ENCODE measurements around the gene TICAM2. TPM values are rescaled to one million over a fixed set of nuclear protein-coding genes. Genes with fewer than 3 reads are reported as not detected.
A peak's percentile ranks its signal among the peaks of the same experiment; 100 is the strongest.

The TICAM2 gene
- total RNA-seq, 1 donor from 2014 or later = 0.98 TPM

GRCh38 chr5:115558388-115558956 is 43.8 kb downstream of the TICAM2 start:
- Histone ChIP-seq H3K4me1 (no peaks in the 10 kb centered on the region), H3K4me3 (no peak overlapping the region), H3K27me3 (no peaks in the 10 kb centered on the region), H3K9me3 (no peaks in the 10 kb centered on the region), H3K36me3 (no peaks in the 10 kb centered on the region), H3K27ac (no peak overlapping the region)
- no peak for DNase-seq (ENCODE audit: extremely low spot score in 2 of 2)
- intact Hi-C loops (cut with DNase I) = no loop called here
- TF ChIP-seq POLR2AphosphoS5 (IDR thresholded peaks at IDR 0.05; ENCODE audit: insufficient read depth in 1 of 2, low read depth in 1 of 2) = peak in 1 of 2 donors; percentile 41
- no peak for TF ChIP-seq CTCF (IDR thresholded peaks at IDR 0.05)
- no peak for TF ChIP-seq POLR2A (IDR thresholded peaks at IDR 0.05)

GRCh38 chr5:115557667-115558387 is 44.5 kb downstream of the TICAM2 start:
- no peak for TF ChIP-seq CTCF (IDR thresholded peaks at IDR 0.05)
- no peak for TF ChIP-seq POLR2AphosphoS5 (IDR thresholded peaks at IDR 0.05; ENCODE audit: insufficient read depth in 1 of 2, low read depth in 1 of 2)
- TF ChIP-seq POLR2A (IDR thresholded peaks at IDR 0.05) = no peak
- Histone ChIP-seq H3K4me1 (no peaks in the 10 kb centered on the region), H3K27me3 (no peaks in the 10 kb centered on the region), H3K9me3 (no peaks in the 10 kb centered on the region), H3K36me3 (no peaks in the 10 kb centered on the region), H3K27ac (no peak overlapping the region), H3K4me3 (no peak overlapping the region)
- no peak for DNase-seq (ENCODE audit: extremely low spot score in 2 of 2)
- intact Hi-C loops (cut with DNase I) = no loop called here

GRCh38 chr5:115556276-115556675 is 46.0 kb downstream of the TICAM2 start:
- intact Hi-C loops (cut with DNase I) = no loop called here

GRCh38 chr5:115555084-115555633 is 47.1 kb downstream of the TICAM2 start:
- Histone ChIP-seq H3K4me3 (no peak overlapping the region), H3K9me3 (no peaks in the 10 kb centered on the region), H3K4me1 (no peaks in the 10 kb centered on the region), H3K27me3 (no peaks in the 10 kb centered on the region), H3K27ac (no peak overlapping the region), H3K36me3 (no peaks in the 10 kb centered on the region)
- TF ChIP-seq POLR2A (IDR thresholded peaks at IDR 0.05) = no peak
- no peak for TF ChIP-seq CTCF (IDR thresholded peaks at IDR 0.05)
- no peak for TF ChIP-seq POLR2AphosphoS5 (IDR thresholded peaks at IDR 0.05; ENCODE audit: insufficient read depth in 1 of 2, low read depth in 1 of 2)
- DNase-seq (ENCODE audit: extremely low spot score in 2 of 2) = no peak
- intact Hi-C loops (cut with DNase I) = no loop called here

More at GRCh38 chr5:115556276-115556675, 46.0 kb downstream of the TICAM2 start:
- no peak for DNase-seq (ENCODE audit: extremely low spot score in 2 of 2)
- H3K9me3 ChIP-seq = no peaks in the 10 kb centered on the region
- H3K4me3 ChIP-seq = no peak overlapping the region
- no peaks in the 10 kb centered on the region for H3K36me3 ChIP-seq
- TF ChIP-seq POLR2AphosphoS5 (IDR thresholded peaks at IDR 0.05; ENCODE audit: insufficient read depth in 1 of 2, low read depth in 1 of 2) (no peak), POLR2A (IDR thresholded peaks at IDR 0.05) (no peak), CTCF (IDR thresholded peaks at IDR 0.05) (no peak)
- no peaks in the 10 kb centered on the region for H3K4me1 ChIP-seq
- no peak overlapping the region for H3K27ac ChIP-seq
- no peaks in the 10 kb centered on the region for H3K27me3 ChIP-seq

GRCh38 chr5:115553082-115553481 is 49.2 kb downstream of the TICAM2 start:
- no peaks in the 10 kb centered on the region for H3K36me3 ChIP-seq
- no peak overlapping the region for H3K4me3 ChIP-seq
- no peaks in the 10 kb centered on the region for H3K4me1 ChIP-seq
- no peak overlapping the region for H3K27ac ChIP-seq
- TF ChIP-seq CTCF (IDR thresholded peaks at IDR 0.05) = no peak
- TF ChIP-seq POLR2A (IDR thresholded peaks at IDR 0.05) = no peak
- peak in 1 of 2 donors; percentile 48 for TF ChIP-seq POLR2AphosphoS5 (IDR thresholded peaks at IDR 0.05; ENCODE audit: insufficient read depth in 1 of 2, low read depth in 1 of 2)
- no peaks in the 10 kb centered on the region for H3K27me3 ChIP-seq
- intact Hi-C loops (cut with DNase I) = no loop called here
- no peaks in the 10 kb centered on the region for H3K9me3 ChIP-seq
- no peak for DNase-seq (ENCODE audit: extremely low spot score in 2 of 2)
